HG02763 (cell line): ENCODE data around the gene SSC5D.
"Not testable (repeated sequence)": the region's sequence is repeated elsewhere in the genome, so short reads cannot be mapped to it uniquely, and the experiment has no call there.

Experiments
- ATAC-seq: cut with Tn5 transposase; IDR thresholded peaks from one replicate; pipeline ENCODE4 v1.9.1; 2021; ENCODE audit warnings: mild to moderate bottlenecking, moderate library complexity; ENCODE audit not compliant: unreplicated experiment

SSC5D gene

DNA sequence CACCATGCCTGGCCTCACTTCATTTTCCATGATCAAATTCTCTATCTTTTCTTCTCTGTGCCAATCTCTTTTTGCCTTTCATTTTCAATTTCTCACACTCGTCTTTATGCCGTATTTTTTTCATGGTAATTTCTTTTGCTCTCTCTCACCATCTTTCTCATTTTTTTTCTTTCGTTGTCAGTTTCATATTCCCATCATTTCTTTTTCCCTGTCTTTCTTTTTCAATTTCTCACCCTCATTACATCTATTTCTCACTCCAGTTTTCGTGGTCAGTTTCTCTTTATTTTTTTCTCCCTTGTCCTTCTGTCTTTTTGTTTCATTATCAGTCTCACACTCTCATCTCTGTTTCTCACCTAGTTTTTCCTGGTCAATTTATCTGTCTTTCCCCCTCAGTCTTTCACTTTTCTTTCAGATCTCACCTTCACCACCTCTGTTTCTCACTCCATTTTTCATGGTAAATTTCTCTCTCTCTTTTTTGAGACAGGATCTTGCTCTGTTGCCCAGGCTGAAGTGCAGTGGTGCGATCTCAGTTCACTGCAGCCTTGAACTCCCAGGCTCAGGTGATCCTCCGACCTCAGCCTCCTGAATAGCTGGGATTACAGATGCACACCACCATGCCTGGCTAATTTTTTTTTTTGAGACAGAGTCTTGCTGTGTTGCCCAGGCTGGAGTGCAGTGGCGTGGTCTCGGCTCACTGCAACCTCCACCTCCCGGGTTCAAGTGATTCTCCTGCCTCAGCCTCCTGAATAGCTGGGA lies 14.1 kb downstream of the SSC5D start:
- ATAC-seq, result no peak

DNA sequence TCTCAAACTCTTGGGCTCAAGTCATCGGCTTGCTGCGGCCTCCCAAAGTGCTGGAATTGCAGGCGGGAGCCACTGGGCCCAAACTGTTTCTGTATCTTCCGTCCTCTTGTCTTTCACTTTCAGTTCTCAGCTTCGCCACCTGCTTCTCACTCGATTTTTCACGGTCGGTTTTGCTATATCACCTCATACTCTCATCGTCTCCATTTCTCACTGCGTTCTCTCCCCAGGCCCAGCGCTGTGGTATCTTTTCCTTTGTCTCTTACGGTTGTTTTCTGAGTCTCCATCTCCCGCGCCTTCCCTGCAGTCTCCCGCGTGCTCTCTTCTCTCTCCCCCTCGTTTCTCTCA lies 14.9 kb downstream of the SSC5D start:
- no peak for ATAC-seq

DNA sequence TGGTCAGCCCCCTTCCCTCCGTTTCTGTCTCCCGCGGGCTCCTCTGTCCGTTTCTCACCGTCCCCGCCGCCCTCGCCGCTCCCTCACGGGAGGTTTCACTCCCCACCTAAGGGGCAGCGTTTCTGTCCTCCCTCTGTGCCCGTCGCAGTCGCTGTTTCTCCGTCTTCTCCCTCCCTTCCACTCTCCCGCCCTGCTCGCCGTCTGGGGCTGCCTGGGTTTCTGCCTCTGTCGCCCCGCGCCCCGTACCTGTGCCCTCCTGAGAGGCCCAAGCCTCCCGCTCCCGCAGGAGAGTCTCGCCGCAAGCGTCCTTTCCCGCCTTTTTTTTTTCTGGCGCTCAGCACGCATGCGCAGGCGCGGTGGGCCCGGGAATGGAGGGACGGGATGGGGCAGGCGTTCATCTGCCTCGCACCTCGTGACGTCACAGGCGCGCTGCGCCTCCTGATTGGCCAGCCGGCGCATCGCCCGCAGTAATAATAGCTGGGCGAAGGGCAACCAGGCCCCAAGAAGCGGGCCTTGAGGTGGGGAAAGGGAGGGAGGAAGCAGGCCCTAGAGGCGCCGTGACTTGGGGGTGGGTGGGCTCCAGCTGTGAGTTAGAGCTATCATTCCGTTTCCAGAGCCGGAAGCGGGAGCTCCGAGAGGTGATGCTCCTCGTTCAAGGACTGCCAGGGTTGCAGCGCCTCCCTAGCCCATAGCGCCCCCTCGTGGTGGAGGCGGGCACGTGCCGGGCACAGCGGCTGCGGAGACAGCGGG lies 15.4 kb downstream of the SSC5D start:
- peak; percentile 89 for ATAC-seq

DNA sequence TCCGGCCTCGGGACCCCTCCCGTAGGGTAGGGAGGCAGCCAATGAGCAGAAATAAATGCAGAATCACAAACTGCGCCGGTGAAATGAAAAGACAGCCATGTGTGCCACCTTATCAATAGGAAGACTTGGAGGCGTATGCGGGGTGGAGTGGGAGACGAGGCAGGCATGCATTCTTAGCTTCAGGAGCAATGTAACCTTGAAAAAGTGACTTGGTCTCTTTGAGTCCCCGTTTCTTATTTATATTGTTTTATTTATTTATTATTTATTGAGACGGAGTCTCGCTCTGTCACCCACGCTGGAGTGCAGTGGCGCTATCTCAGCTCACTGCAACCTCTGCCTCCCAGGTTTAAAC lies 16.0 kb downstream of the SSC5D start:
- no peak for ATAC-seq

DNA sequence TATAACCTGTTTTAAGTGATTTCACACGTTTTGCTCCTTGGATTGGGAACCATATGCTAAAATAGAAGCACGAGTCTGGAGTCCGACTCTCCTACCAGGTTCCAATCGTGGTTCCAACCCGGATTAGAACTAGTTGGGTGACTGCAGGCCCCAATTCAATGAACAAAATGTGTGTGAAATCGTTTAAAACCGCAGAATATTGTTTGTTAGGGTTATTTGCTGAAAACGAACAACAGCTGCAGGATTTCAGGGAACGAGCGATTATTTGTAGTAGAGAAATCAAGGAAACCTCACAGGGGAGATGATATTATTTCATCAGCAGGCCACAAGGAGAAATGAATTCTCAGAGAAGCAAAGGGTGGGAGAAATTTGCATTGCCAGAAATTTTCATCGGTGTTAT lies 16.7 kb downstream of the SSC5D start:
- ATAC-seq, result no peak

DNA sequence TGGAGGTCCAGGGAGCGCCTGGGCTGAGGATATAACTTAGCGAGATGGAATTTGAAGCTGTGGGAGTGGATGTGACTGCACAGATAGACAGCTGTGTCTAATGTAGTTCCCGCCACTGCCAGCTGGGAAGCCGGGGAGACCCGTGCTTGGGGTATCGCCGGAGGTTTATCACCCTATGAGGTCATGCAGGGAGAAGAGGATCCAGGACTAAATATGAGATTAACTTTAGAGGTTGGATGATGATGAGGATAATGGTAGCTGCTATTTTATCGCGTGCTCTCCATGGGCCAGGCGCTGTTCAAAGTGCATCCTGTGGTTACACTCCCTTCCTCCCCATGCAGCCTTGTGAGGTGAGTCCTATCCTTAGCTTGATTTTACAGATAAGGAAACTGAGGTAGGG lies 19.9 kb downstream of the SSC5D start:
- ATAC-seq, result no peak

DNA sequence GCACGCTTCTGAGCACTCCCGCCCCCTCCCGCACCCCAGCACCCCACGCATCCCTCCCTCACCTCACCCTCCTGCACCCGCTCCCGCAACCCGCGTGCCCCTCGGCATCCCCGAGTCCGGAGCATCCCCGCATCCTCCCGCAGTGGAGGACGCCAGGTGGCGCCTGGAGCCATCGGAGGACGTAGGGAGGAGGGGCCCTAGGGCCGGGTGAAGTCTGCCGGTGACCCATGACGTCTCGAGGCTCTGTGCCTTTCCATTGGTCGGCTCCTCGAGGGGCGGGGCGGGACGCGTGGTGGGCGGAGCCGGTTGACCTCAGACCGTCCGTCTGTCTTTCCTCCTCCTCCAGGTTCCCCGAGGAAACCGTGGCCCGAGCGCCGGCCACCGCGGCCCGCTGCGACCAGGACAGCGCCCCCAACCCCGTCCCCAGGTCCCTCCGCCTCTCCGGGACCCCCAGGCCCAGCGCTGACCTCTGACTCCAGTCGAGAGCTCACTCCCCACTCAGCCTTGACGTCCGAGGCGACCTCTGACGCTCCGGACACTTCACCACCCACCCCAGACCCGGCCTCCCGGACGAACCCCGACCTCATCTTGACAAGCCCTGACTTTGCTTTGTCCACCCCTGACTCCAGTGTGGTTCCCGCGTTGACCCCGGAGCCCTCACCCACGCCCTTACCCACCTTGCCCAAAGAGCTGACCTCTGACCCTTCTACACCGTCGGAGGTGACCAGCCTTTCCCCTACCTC lies 28.8 kb downstream of the SSC5D start:
- ATAC-seq, result peak; percentile 98

DNA sequence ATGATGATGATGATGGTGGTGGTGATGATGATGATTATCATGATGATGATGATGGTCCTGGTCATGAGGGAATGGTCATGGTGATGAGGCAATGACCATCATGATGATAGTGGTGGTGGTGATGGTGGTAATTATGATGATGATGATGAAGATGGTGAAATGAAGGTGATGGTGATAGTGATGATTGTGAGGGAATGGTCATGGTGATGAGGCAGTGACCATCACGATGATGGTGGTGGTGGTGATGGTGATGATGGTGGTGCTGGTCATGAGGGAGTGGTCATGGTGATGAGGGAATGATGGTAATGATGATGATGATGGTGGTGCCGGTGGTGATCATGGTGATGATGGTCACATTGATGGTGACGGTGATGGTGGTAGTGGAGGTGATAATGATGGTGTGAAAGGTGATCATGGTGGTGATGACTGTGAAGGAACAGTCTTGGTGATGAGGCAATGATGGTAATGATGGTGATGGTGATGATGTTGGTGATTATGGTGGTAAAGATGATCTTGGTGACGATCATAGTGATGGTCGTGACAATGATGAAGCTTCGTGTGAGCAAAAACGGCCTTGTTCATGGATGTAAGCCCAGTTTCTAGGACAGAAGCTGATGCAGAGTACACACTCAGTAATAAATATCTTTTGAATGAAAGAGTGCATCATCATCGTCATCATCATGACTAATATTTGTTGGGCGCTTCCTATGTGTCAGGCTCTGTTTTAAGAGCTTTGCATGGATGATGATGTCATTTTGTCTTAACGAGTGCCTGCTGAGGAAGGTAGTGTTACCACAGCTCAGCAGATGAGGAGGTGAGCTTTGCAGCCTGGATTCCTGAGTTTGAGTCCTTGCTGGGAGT lies 31.4 kb downstream of the SSC5D start:
- no peak for ATAC-seq

DNA sequence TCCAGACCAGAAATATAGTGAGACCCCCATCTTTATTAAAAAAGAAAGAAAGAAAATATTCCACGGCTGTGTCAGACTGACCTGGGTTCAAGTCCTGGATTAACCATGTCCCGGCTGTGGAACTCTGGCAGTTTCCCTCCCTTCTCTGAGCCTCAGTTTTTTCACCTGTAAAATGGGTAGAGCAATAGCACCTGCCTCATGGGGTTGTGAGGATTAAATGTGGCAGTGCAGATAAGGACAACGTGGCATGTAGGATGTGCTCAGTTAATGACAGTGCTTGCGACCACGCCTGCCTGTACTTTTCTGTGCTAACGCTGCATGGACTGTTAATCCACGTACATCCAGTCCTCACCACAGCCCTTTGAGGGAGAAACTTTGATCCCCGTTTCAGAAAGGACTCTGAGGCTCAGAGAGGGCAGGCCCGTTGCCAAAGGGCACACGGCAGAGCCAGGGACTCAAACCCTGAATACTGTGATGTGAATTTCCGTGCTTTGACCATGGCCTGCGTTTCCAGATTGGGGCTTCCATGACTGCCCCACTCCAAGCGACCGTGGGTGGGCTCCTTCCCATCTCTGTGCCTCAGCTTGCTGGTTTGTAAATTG lies 32.6 kb downstream of the SSC5D start:
- no peak for ATAC-seq

DNA sequence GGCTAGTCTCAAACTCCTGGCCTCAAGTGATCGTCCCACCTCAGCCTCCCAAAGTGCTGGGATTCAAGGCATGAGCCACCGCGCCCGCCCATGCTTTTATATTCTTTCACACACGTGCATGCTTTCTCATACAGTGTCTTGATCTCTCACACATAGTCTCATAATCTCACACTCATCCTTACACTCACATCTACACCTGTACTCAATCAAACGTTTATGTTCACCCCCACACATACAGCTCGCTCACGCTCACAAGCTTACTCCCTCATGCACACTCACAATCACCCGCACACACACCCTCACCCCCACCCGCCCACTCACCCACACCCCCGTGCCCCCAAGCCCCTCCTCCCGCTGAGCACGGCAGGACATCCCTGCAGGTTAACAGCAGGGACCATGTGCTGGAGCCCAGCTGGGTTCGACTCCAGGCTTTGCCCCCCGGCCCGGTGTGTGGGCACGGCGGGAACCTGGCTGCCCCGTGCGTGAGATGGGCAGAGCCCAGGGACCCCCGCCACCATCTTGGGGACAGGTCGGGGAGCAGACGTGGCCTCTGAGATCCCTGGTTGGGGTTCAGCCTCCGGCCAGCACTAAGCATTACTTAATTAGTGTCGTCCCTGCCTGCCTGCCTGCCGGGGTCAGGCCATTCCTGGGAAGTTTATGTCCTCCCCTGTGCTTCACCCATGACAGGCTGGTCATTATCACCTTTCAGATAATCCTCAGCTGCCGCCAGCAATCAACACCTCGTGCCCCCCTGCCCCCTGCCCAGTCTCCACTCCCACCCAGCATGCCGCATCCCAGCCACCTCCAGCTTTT lies 37.3 kb downstream of the SSC5D start:
- no peak for ATAC-seq

DNA sequence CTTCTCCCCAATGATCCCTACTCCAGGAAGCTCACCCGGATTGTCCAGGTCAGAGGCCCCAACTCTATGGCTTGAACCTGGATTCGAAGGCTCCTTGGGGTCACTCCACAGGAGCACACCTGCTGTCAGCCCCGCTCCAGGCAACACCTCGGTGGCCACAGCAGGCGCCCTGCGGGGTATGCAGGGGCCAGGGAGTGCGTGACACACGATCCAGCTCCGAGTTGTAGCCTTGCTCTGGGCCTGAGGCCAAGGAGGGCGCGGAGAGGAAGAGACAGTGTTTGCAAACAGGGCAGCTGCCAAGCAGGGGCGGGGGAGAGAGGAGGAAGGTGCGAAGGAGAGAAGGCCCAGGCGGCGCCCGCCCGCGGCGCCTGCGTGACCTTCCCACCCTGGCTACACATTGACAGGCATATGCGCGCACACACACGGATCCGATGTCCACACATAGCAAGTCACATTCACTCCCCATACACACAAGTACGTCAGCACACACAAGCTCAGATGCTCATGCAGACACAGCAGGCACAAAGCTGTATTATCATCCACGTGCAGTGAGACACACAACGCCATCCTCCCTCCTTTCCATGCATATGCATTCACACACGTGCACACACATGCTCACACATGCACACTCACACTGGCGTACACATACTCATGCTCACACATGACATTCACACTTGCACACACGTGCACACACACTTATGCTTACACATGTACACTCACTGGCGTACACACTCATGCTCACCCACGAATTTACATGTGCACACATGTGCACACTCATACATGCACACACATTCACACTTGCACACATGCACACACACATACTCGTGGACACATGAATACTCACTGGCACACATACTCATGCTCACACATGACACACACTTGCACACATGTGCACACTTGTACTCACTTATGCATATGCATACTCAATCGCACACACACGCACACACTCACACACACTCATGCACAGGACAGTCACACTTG lies 38.3 kb downstream of the SSC5D start:
- no peak for ATAC-seq

DNA sequence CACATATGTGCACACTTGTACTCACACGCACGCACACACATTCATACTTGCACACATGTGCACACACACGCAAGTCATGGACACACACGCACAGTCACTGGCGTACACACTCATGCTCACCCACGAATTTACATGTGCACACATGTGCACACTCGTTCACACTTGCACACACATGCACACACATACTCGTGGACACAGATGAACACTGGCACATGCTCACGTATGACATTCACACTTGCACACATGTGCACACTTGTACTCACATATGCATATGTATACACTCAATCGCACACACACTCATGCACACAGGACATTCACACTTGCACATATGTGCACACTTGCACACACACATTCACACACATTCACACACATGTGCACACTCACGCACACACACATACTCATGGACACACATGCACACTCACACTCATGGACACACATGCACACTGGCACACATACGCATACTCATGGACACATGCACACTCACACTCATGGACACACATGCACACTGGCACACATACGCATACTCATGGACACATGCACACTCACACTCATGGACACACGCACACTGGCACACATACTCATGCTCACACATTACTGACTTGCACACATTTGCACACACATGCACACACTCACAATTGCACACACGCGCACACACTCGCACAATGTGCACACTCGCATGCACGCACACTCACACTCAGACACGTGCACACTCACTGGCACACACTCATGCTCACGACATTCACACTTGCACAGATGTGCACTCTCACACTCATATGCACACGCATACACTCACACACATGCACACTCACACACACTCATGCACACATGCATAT lies 39.2 kb downstream of the SSC5D start:
- ATAC-seq, result no peak

DNA sequence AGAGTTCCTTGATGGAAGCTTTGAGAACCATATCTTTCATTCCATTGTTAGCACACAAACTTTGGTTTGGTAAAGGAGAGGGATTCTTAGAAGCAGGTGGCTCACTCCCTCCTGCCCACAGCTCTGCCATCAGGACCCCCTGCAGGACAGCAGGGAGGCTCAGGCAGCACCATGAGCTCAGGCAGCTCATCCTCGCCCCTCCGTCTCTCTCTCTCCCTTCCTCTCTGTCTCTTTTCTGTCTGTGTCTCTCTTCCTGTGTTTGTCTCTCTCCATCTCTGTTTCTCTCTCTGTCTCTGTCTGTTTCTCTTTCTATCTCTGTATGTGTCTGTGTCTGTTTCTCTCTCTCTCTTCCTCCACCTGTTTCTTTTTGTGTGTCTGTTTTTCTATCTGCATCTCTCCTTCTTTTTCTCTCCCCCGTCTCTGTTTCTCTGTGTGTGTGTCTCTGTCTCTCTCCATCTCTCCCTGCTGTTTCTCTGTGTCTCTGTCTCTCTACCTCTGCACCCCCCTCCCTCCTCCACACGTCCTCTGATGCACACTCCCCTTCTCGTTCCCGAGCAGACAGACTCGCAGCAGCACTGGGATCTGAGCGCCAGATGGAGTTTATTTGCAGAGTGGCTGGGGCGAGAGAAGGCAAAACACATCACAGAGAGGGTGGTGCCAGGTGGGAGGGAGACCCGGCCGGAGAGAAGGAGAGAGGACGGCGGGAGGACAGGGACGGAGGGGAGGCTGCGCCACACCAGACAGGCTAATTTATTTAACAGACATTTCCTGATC lies 40.0 kb downstream of the SSC5D start:
- ATAC-seq, result no peak

DNA sequence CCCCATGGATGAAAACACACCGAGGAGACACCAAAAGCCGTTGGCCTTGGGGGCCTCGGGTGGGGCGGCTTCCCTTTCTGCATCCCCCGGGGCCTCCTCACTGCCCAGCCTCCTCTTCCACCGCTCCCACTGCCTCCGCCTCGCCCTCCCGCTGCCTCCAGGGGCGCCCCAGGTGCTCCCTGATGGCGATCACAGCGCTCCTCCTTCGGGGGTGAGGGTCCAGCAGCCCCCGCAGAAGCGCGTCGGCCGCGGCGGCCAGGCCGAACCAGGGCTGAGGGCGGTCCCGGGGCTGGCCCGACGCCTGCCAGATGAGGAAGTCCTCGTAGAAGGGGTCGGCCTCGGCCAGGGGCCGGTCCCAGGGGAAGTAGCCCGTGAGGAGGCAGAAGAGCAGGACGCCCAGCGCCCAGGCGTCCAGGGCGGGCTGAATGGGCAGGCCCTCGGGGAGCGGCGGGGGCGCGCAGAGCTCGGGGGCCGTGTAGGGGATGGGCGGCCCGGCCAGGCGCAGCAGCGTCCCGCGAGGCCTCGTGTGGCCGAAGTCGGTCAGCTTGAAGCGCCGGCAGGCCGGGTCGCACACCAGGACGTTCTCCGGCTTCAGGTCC lies 41.5 kb downstream of the SSC5D start:
- no peak for ATAC-seq

DNA sequence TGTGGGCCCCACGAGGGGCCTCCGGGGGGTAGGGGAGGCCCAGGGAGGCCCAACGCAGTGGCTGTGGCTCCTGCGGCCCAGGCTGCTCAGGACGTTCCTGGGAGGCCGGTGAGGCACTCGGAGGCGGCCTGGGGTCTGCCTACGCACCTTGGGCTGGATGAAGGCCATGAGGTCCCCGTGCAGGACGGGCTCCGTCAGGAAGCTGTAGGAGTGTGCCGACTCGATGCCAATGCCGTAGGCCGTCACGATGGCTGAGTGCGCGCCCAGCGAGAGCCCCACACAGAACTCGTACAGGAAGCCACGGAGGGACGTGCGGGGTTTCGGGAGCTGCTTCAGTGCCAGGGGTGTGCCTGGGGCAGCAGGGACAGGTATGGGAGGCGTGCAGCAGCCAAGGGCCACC lies 42.8 kb downstream of the SSC5D start:
- ATAC-seq, result no peak

DNA sequence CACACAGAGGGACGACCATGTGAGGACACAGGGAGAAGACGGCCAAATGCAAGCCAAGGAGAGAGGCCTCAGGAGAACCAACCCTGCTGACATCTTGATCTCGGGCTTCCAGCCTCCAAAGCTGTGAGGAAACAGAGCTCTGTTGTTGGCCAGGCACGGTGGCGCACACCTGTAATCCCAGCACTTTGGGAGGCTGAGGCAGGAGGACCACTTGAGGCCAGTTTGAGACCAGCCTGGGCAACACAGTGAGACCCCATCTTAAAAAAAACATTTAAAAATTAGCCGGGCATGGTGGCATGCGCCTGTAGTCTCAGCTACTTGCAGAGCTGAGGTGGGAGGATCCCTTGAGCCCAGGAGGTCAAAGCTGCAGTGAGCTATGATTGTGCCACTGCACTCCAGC lies 46.0 kb downstream of the SSC5D start:
- not testable (repeated sequence) for ATAC-seq
